HEK293 (cell line): ENCODE measurements around the gene MSMP.

ENCODE experiments used
- BCL11A ChIP-seq: fragments of 450-650 bp; formaldehyde crosslinking; IDR thresholded peaks from 2 replicates; pipeline ENCODE4 v1.5.1; 2016; ENCODE audit warnings: low read depth, missing biosample characterization, missing genetic modification characterization
- BCL11B ChIP-seq: fragments of 450-650 bp; formaldehyde crosslinking; IDR thresholded peaks from 2 replicates; pipeline ENCODE4 v1.5.1; 2016; ENCODE audit warnings: low read depth, missing biosample characterization, missing genetic modification characterization
- INSM2 ChIP-seq: fragments of 450-650 bp; formaldehyde crosslinking; IDR thresholded peaks from 2 replicates; pipeline ENCODE4 v1.5.1; 2016; ENCODE audit warnings: missing biosample characterization, missing genetic modification characterization
- PRDM1 ChIP-seq: fragments of 450-650 bp; formaldehyde crosslinking; IDR thresholded peaks from 2 replicates; pipeline ENCODE4; 2016; ENCODE audit warnings: missing biosample characterization, missing genetic modification characterization
- SCRT2 ChIP-seq: fragments of 450-650 bp; formaldehyde crosslinking; IDR thresholded peaks from 2 replicates; pipeline ENCODE4 v1.5.1; 2016; ENCODE audit warnings: missing biosample characterization, missing genetic modification characterization
- YY1 ChIP-seq: fragments of 450-650 bp; formaldehyde crosslinking; IDR thresholded peaks from 2 replicates; pipeline ENCODE4 v1.5.1; 2018; ENCODE audit warnings: missing biosample characterization, missing genetic modification characterization
- ZBTB17 ChIP-seq: fragments of 450-650 bp; formaldehyde crosslinking; IDR thresholded peaks from 2 replicates; pipeline ENCODE4 v1.5.1; 2016; ENCODE audit warnings: missing biosample characterization, missing genetic modification characterization
- ZBTB20 ChIP-seq: fragments of 450-650 bp; formaldehyde crosslinking; IDR thresholded peaks from 2 replicates; pipeline ENCODE4 v1.5.1; 2016; ENCODE audit warnings: missing biosample characterization, missing genetic modification characterization
- ZBTB48 ChIP-seq: fragments of 450-650 bp; formaldehyde crosslinking; IDR thresholded peaks from 2 replicates; pipeline ENCODE4 v1.5.1; 2016; ENCODE audit warnings: missing biosample characterization, missing genetic modification characterization
- ZNF10 ChIP-seq: fragments of 450-650 bp; formaldehyde crosslinking; IDR thresholded peaks from 2 replicates; pipeline ENCODE4 v1.5.1; 2017; ENCODE audit warnings: missing biosample characterization, missing genetic modification characterization
- ZNF155 ChIP-seq: fragments of 450-650 bp; formaldehyde crosslinking; IDR thresholded peaks from 2 replicates; pipeline ENCODE4 v1.5.1; 2016; ENCODE audit warnings: missing biosample characterization, missing genetic modification characterization
- ZNF366 ChIP-seq: fragments of 450-650 bp; formaldehyde crosslinking; conservative IDR thresholded peaks from 2 replicates; pipeline ENCODE4 v1.5.1; 2016; ENCODE audit warnings: missing biosample characterization, missing genetic modification characterization
- ZNF394 ChIP-seq: fragments of 450-650 bp; formaldehyde crosslinking; IDR thresholded peaks from 2 replicates; pipeline ENCODE4 v1.5.1; 2016; ENCODE audit warnings: missing biosample characterization, missing genetic modification characterization, mild to moderate bottlenecking, moderate library complexity, borderline replicate concordance
- ZNF404 ChIP-seq: fragments of 450-650 bp; formaldehyde crosslinking; IDR thresholded peaks from 2 replicates; pipeline ENCODE4 v1.5.1; 2017; ENCODE audit warnings: missing biosample characterization, missing genetic modification characterization
- ZNF423 ChIP-seq: fragments of 450-650 bp; formaldehyde crosslinking; IDR thresholded peaks from 2 replicates; pipeline ENCODE4 v1.5.1; 2016; ENCODE audit warnings: missing biosample characterization, missing genetic modification characterization
- ZNF518A ChIP-seq: fragments of 450-650 bp; formaldehyde crosslinking; conservative IDR thresholded peaks from 2 replicates; pipeline ENCODE4 v1.5.1; 2016; ENCODE audit warnings: low read depth, missing biosample characterization, missing genetic modification characterization
- ZNF529 ChIP-seq: fragments of 450-650 bp; formaldehyde crosslinking; IDR thresholded peaks from 2 replicates; pipeline ENCODE4 v1.5.1; 2017; ENCODE audit warnings: missing genetic modification characterization, missing biosample characterization; ENCODE audit not compliant: insufficient replicate concordance
- ZNF600 ChIP-seq: fragments of 450-650 bp; formaldehyde crosslinking; IDR thresholded peaks from 2 replicates; pipeline ENCODE4 v1.5.1; 2016; ENCODE audit warnings: missing biosample characterization, missing genetic modification characterization
- ZNF664 ChIP-seq: fragments of 450-650 bp; formaldehyde crosslinking; IDR thresholded peaks from 2 replicates; pipeline ENCODE4 v1.5.1; 2016; ENCODE audit warnings: missing biosample characterization, missing genetic modification characterization
- ZNF692 ChIP-seq: fragments of 450-650 bp; formaldehyde crosslinking; IDR thresholded peaks from 2 replicates; pipeline ENCODE4 v1.5.1; 2016; ENCODE audit warnings: missing biosample characterization, missing genetic modification characterization
- ZNF707 ChIP-seq: fragments of 450-650 bp; formaldehyde crosslinking; IDR thresholded peaks from 2 replicates; pipeline ENCODE4 v1.5.1; 2016; ENCODE audit warnings: missing biosample characterization, missing genetic modification characterization
- ZNF830 ChIP-seq: fragments of 450-650 bp; IDR thresholded peaks from 2 replicates; pipeline ENCODE4 v1.5.0; 2018; ENCODE audit warnings: missing biosample characterization, missing genetic modification characterization, low read depth, mild to moderate bottlenecking, moderate library complexity
- ZNF837 ChIP-seq: fragments of 450-650 bp; formaldehyde crosslinking; IDR thresholded peaks from 2 replicates; pipeline ENCODE4 v1.5.1; 2016; ENCODE audit warnings: missing biosample characterization, missing genetic modification characterization
- ZSCAN5A ChIP-seq: fragments of 450-650 bp; formaldehyde crosslinking; IDR thresholded peaks from 2 replicates; pipeline ENCODE4 v1.5.1; 2016; ENCODE audit warnings: missing biosample characterization, missing genetic modification characterization

MSMP gene

GRCh38 chr9:35732800-35733541 is 21.1 kb downstream of the MSMP start (continued):
- TF ChIP-seq ZNF366 (tag by site-specific recombination) (peak; percentile 21; the same call in 1 of the 2 replicates), ZNF529 (no peak), SCRT2 (peak; percentile 53; the same call in 1 of the 2 replicates), BCL11A (tag by site-specific recombination) (no peak), ZSCAN5A (tag by site-specific recombination) (peak; percentile 78; the same call in 1 of the 2 replicates), ZBTB48 (0 out of 2 replicates have a peak, but pooled peaks have one; percentile 47), ZNF600 (tag by site-specific recombination) (peak; percentile 84), ZNF10 (tag by site-specific recombination) (peak; percentile 90), ZBTB17 (tag by site-specific recombination) (peak; percentile 78), ZNF394 (tag by site-specific recombination) (peak; percentile 65), ZNF155 (no peak), ZNF707 (no peak), ZNF830 (tag by site-specific recombination) (no peak), ZNF518A (tag by site-specific recombination) (no peak), YY1 (tag by site-specific recombination) (no peak), ZNF404 (tag by site-specific recombination) (no peak), ZNF423 (tag by site-specific recombination) (no peak), ZNF664 (tag by site-specific recombination) (no peak), BCL11B (tag by site-specific recombination) (no peak), ZNF837 (tag by site-specific recombination) (no peak), PRDM1 (peak; percentile 93), INSM2 (tag by site-specific recombination) (no peak), ZBTB20 (tag by site-specific recombination) (peak; percentile 78; the same call in 1 of the 2 replicates), ZNF692 (peak; percentile 91)
- TF ChIP-seq, all 188 proteins: peak for 20
